ENCODE measurements around the gene SRSF2.
"Not testable (repeated sequence)": the region's sequence is repeated elsewhere in the genome, so short reads cannot be mapped to it uniquely, and the experiment has no call there.

GRCh38 chr17:76739568-76740115 is 2.5 kb upstream of the SRSF2 start:
- not testable (repeated sequence) for TF ChIP-seq CTCF, POLR2A (IDR thresholded peaks at IDR 0.05)

Data from uterus (tissue), 2 donors.